ENCODE data around the gene CAVIN2.

Gene CAVIN2

GRCh38 chr2:191864628-191865374, 17.9 kb upstream of the CAVIN2 start:
- DNase-seq (ENCODE audit: low read depth, low spot score), result no peak

GRCh38 chr2:191863988-191864387, 17.1 kb upstream of the CAVIN2 start:
- DNase-seq (ENCODE audit: low read depth, low spot score), result no peak

GRCh38 chr2:191862156-191862775, 15.4 kb upstream of the CAVIN2 start:
- DNase-seq (ENCODE audit: low read depth, low spot score), result no peak

GRCh38 chr2:191860760-191861466, 14.0 kb upstream of the CAVIN2 start:
- DNase-seq (ENCODE audit: low read depth, low spot score), result no peak

GRCh38 chr2:191859681-191860080, 12.8 kb upstream of the CAVIN2 start:
- DNase-seq (ENCODE audit: low read depth, low spot score), result no peak

GRCh38 chr2:191857886-191858285, 11.0 kb upstream of the CAVIN2 start:
- no peak for DNase-seq (ENCODE audit: low read depth, low spot score)

GRCh38 chr2:191857259-191857805, 10.4 kb upstream of the CAVIN2 start:
- no peak for DNase-seq (ENCODE audit: low read depth, low spot score)

GRCh38 chr2:191856111-191856876, 9.4 kb upstream of the CAVIN2 start:
- no peak for DNase-seq (ENCODE audit: low read depth, low spot score)

GRCh38 chr2:191855382-191855781, 8.5 kb upstream of the CAVIN2 start:
- no peak for DNase-seq (ENCODE audit: low read depth, low spot score)

GRCh38 chr2:191854382-191855372, 7.8 kb upstream of the CAVIN2 start:
- DNase-seq (ENCODE audit: low read depth, low spot score), result no peak

GRCh38 chr2:191853843-191854242, 7.0 kb upstream of the CAVIN2 start:
- no peak for DNase-seq (ENCODE audit: low read depth, low spot score)

GRCh38 chr2:191851158-191851557, 4.3 kb upstream of the CAVIN2 start:
- no peak for DNase-seq (ENCODE audit: low read depth, low spot score)

- no peak for DNase-seq (ENCODE audit: low read depth, low spot score)
These were observed 2.2 kb upstream of the CAVIN2 start for GRCh38 chr2:191848771-191849767.

- no peak for DNase-seq (ENCODE audit: low read depth, low spot score)
These were observed 876 bp upstream of the CAVIN2 start for GRCh38 chr2:191847764-191848163.

- no peak for DNase-seq (ENCODE audit: low read depth, low spot score)
These were observed 893 bp downstream of the CAVIN2 start for GRCh38 chr2:191845876-191846514.

GRCh38 chr2:191845248-191845715, 1.6 kb downstream of the CAVIN2 start:
- DNase-seq (ENCODE audit: low read depth, low spot score), result no peak

- DNase-seq (ENCODE audit: low read depth, low spot score), result no peak
These were observed 2.2 kb downstream of the CAVIN2 start for GRCh38 chr2:191844706-191845105.

- no peak for DNase-seq (ENCODE audit: low read depth, low spot score)
These were observed 6.0 kb downstream of the CAVIN2 start for GRCh38 chr2:191840921-191841320.
